ENCODE data around the gene PGM5. TPM values are rescaled to one million over a fixed set of nuclear protein-coding genes. Genes with fewer than 3 reads are reported as not detected.

PGM5 gene
- total and polyA plus RNA-seq, 4 experiments from 2014 or later: not detected

- Mint-ChIP-seq H3K9me3 (peaks cover 0 to 12% (median 2%) of the 10 kb centered on the region in 8 donors), H3K36me3 (no peaks in the 10 kb centered on the region), H3K27me3 (peaks cover 26 to 36% of the 10 kb centered on the region in 2 donors), H3K4me1 (no peaks in the 10 kb centered on the region), H3K4me3 (no peak overlapping the region), H3K27ac (no peak overlapping the region)
- H3K36me3 ChIP-seq (ENCODE audit: insufficient read depth, low read length): no peaks in the 10 kb centered on the region
- no peaks in the 10 kb centered on the region for H3K9me3 ChIP-seq (ENCODE audit: control insufficient read depth in 1 of 2, low read length in 2 of 2)
- no peaks in the 10 kb centered on the region for H3K4me1 ChIP-seq (ENCODE audit: insufficient read depth, low read length)
- H3K4me3 ChIP-seq (ENCODE audit: low read length in 2 of 2): no peak overlapping the region
- POLR2A ChIA-PET (ENCODE audit: partially characterized antibody): no interaction called here
- peaks cover 5% of the 10 kb centered on the region for H3K27me3 ChIP-seq (ENCODE audit: insufficient read depth, low read length)
- no peak overlapping the region for H3K27ac ChIP-seq (ENCODE audit: low read depth, low read length)
- intact Hi-C loops (cut with micrococcal nuclease): no loop called here
- no peak for DNase-seq
- CTCF ChIA-PET (ENCODE audit: partially characterized antibody): interaction anchor here (1.0 to 1.8 kb wide), 6 partner anchors 8 to 468 kb away, joined by 3 to 6 read pairs (median 4); partner anchors contain the start of gene FXN
Observed at GRCh38 chr9:68567565-68567964, 211.2 kb downstream of the PGM5 start.

GRCh38 chr9:68574150-68574549 lies 217.7 kb downstream of the PGM5 start:
- Histone ChIP-seq H3K27ac (ENCODE audit: low read depth, low read length) (no peak overlapping the region), H3K36me3 (ENCODE audit: insufficient read depth, low read length) (no peaks in the 10 kb centered on the region), H3K4me3 (ENCODE audit: low read length in 2 of 2) (no peak overlapping the region), H3K9me3 (ENCODE audit: control insufficient read depth in 1 of 2, low read length in 2 of 2) (no peaks in the 10 kb centered on the region), H3K4me1 (ENCODE audit: insufficient read depth, low read length) (no peaks in the 10 kb centered on the region), H3K27me3 (ENCODE audit: insufficient read depth, low read length) (no peaks in the 10 kb centered on the region)
- CTCF ChIA-PET (ENCODE audit: partially characterized antibody): interaction anchor here (1.9 to 2.1 kb wide), 2 partner anchors 9 to 14 kb away, joined by 8 to 11 read pairs; no protein-coding TSS in a partner anchor
- Mint-ChIP-seq H3K4me3 (no peak overlapping the region), H3K9me3 (peaks cover 0 to 12% (median 3%) of the 10 kb centered on the region in 8 donors), H3K4me1 (no peaks in the 10 kb centered on the region), H3K27me3 (peaks cover 16 to 21% of the 10 kb centered on the region in 2 donors), H3K27ac (no peak overlapping the region), H3K36me3 (no peaks in the 10 kb centered on the region)
- no peak for DNase-seq
- intact Hi-C loops (cut with micrococcal nuclease): no loop called here
- POLR2A ChIA-PET (ENCODE audit: partially characterized antibody): no interaction called here

- no peaks in the 10 kb centered on the region for H3K27me3 ChIP-seq (ENCODE audit: insufficient read depth, low read length)
- DNase-seq: no peak
- no peaks in the 10 kb centered on the region for H3K4me1 ChIP-seq (ENCODE audit: insufficient read depth, low read length)
- no peak overlapping the region for H3K4me3 ChIP-seq (ENCODE audit: low read length in 2 of 2)
- ChIA-PET POLR2A (ENCODE audit: partially characterized antibody) (no interaction called here), CTCF (ENCODE audit: partially characterized antibody) (no interaction called here)
- Mint-ChIP-seq H3K36me3 (no peaks in the 10 kb centered on the region), H3K27me3 (peaks cover 7 to 11% of the 10 kb centered on the region in 2 donors), H3K27ac (no peak overlapping the region), H3K4me1 (no peaks in the 10 kb centered on the region), H3K9me3 (peaks cover 0 to 12% (median 3%) of the 10 kb centered on the region in 8 donors), H3K4me3 (no peak overlapping the region)
- no peaks in the 10 kb centered on the region for H3K36me3 ChIP-seq (ENCODE audit: insufficient read depth, low read length)
- intact Hi-C loops (cut with micrococcal nuclease): no loop called here
- no peak overlapping the region for H3K27ac ChIP-seq (ENCODE audit: low read depth, low read length)
- H3K9me3 ChIP-seq (ENCODE audit: control insufficient read depth in 1 of 2, low read length in 2 of 2): no peaks in the 10 kb centered on the region
Observed at GRCh38 chr9:68575817-68576216, 219.4 kb downstream of the PGM5 start.

GRCh38 chr9:68577774-68578591 lies 221.6 kb downstream of the PGM5 start:
- Histone ChIP-seq H3K27me3 (ENCODE audit: insufficient read depth, low read length) (no peaks in the 10 kb centered on the region), H3K9me3 (ENCODE audit: control insufficient read depth in 1 of 2, low read length in 2 of 2) (no peaks in the 10 kb centered on the region), H3K4me1 (ENCODE audit: insufficient read depth, low read length) (no peaks in the 10 kb centered on the region), H3K4me3 (ENCODE audit: low read length in 2 of 2) (no peak overlapping the region), H3K36me3 (ENCODE audit: insufficient read depth, low read length) (no peaks in the 10 kb centered on the region), H3K27ac (ENCODE audit: low read depth, low read length) (no peak overlapping the region)
- no peak for DNase-seq
- intact Hi-C loops (cut with micrococcal nuclease): no loop called here
- no peaks in the 10 kb centered on the region for H3K36me3 Mint-ChIP-seq
- no peak overlapping the region for H3K27ac Mint-ChIP-seq
- no peak overlapping the region for H3K4me3 Mint-ChIP-seq
- ChIA-PET CTCF (ENCODE audit: partially characterized antibody) (no interaction called here), POLR2A (ENCODE audit: partially characterized antibody) (no interaction called here)
- no peaks in the 10 kb centered on the region for H3K9me3 Mint-ChIP-seq
- no peaks in the 10 kb centered on the region for H3K4me1 Mint-ChIP-seq
- H3K27me3 Mint-ChIP-seq: peaks cover 3 to 4% of the 10 kb centered on the region in 2 donors

Other genes starting within 250 kb of the PGM5 start
- 10 to 100 TPM; 38.5 to 45.8 TPM for gene ZNG1C, start 114.6 kb upstream of the PGM5 start, total RNA-seq
- gene ZNG1C, start 114.6 kb upstream of the PGM5 start, polyA plus RNA-seq: 10 to 100 TPM; 16.0 to 22.9 TPM
- under 1 TPM in 1 of 2 experiments, not detected in 1; 0.32 TPM for gene FOXD4L3, start 53.7 kb upstream of the PGM5 start, total RNA-seq
- not detected for gene FOXD4L3, start 53.7 kb upstream of the PGM5 start, polyA plus RNA-seq
- not detected for gene TMEM252, start 184.3 kb downstream of the PGM5 start, total RNA-seq
- gene TMEM252, start 184.3 kb downstream of the PGM5 start, polyA plus RNA-seq: not detected